OCI-LY7 (cell line): ENCODE results near the gene TSPAN11.

Experiments used
- EZH2phosphoT487 ChIP-seq: fragments of 200-600 bp; sonication (generic); IDR thresholded peaks from 2 replicates; pipeline ENCODE4 v1.6.1; 2018; ENCODE audit warnings: low read depth, borderline replicate concordance, mild to moderate bottlenecking, mixed run types, antibody characterized with exemption, low read length, moderate library complexity, mixed read lengths
- TF ChIP-seq, protein P1 (sequence below): fragments of 200-600 bp; sonication (generic); conservative IDR thresholded peaks from 2 replicates; pipeline ENCODE4 v1.5.1; 2014; ENCODE audit warnings: mild to moderate bottlenecking, antibody characterized with exemption, low read length, moderate library complexity, mixed read lengths

DNA sequence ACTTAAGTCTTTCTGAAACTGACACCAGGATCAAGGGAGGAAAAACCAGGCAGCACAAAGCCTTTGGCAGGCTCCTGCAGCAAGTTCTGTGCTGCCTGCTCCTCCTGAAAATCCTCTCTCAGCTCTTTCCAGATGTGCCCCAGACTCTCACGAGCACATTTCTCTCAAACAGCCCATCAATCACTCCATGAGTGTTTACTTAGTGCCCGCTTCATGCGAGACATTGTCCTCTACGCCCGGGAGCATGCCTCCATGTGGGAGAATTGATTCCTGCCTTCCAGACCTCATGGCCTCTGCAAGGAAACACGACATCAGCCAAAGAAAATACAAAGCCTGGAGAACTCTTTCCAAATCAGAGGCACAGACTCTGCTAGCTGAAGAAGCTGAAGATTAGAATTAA is 46.5 kb upstream of the TSPAN11 start:
- TF ChIP-seq, protein P1, sequence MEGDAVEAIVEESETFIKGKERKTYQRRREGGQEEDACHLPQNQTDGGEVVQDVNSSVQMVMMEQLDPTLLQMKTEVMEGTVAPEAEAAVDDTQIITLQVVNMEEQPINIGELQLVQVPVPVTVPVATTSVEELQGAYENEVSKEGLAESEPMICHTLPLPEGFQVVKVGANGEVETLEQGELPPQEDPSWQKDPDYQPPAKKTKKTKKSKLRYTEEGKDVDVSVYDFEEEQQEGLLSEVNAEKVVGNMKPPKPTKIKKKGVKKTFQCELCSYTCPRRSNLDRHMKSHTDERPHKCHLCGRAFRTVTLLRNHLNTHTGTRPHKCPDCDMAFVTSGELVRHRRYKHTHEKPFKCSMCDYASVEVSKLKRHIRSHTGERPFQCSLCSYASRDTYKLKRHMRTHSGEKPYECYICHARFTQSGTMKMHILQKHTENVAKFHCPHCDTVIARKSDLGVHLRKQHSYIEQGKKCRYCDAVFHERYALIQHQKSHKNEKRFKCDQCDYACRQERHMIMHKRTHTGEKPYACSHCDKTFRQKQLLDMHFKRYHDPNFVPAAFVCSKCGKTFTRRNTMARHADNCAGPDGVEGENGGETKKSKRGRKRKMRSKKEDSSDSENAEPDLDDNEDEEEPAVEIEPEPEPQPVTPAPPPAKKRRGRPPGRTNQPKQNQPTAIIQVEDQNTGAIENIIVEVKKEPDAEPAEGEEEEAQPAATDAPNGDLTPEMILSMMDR = no peak
- no peak for TF ChIP-seq EZH2phosphoT487
